WTC11 (cell line): Measurements from ENCODE around the gene MTCP1. TPM values are rescaled to one million over a fixed set of nuclear protein-coding genes. Genes with fewer than 3 reads are reported as not detected.

Experiments
- ATAC-seq: fragments of 200-7000 bp; cut with Tn5 transposase; 2 replicates; pipeline ENCODE4 v1.10.0; 2021; ENCODE audit warnings: mild to moderate bottlenecking, moderate library complexity
- CTCF ChIA-PET: fragments of 300-600 bp; sonication (Branson Sonifier 250); formaldehyde crosslinking; loops from one replicate; lab custom pipeline; 2021; ENCODE audit warnings: antibody characterized with exemption; lab: Charles Lee
- POLR2A ChIA-PET: fragments of 350-600 bp; sonication (Branson Sonifier 250); formaldehyde crosslinking; loops from one replicate; lab custom pipeline; 2021; ENCODE audit warnings: antibody characterized with exemption; lab: Charles Lee
- DNase-seq: peaks from one replicate; pipeline ENCODE4 v3.0.0; 2021; ENCODE audit warnings: low spot score
- H3K27ac Mint-ChIP-seq: 2 replicates; pipeline ENCODE4 v1.8.0; 2021; ENCODE audit warnings: mixed read lengths
- H3K27me3 Mint-ChIP-seq: 2 replicates; pipeline ENCODE4 v1.8.0; 2021; ENCODE audit warnings: low read depth, mild to moderate bottlenecking, moderate library complexity, mixed read lengths
- H3K36me3 Mint-ChIP-seq: 2 replicates; pipeline ENCODE4 v1.8.0; 2021; ENCODE audit warnings: mixed read lengths
- H3K4me1 Mint-ChIP-seq: 2 replicates; pipeline ENCODE4 v1.8.0; 2022; ENCODE audit warnings: mixed read lengths
- H3K4me3 Mint-ChIP-seq: 2 replicates; pipeline ENCODE4 v1.8.0; 2021; ENCODE audit warnings: mild to moderate bottlenecking, moderate library complexity, mixed read lengths
- H3K9me3 Mint-ChIP-seq: 2 replicates; pipeline ENCODE4 v1.8.0; 2021; ENCODE audit warnings: mixed read lengths
- ELF4 ChIP-seq: sonication (generic); formaldehyde crosslinking; IDR thresholded peaks from 2 replicates; pipeline ENCODE4 v1.8.1; 2022; ENCODE audit warnings: low read depth, mild to moderate bottlenecking, moderate library complexity, missing genetic modification reagents
- GRHL2 ChIP-seq: fragments of 250-450 bp; sonication (Bioruptor Pico); IDR thresholded peaks from 2 replicates; pipeline ENCODE4 v1.8.0; 2022; ENCODE audit warnings: mild to moderate bottlenecking, moderate library complexity; ENCODE audit not compliant: insufficient replicate concordance, severe bottlenecking
- JAZF1 ChIP-seq: fragments of 250-450 bp; sonication (Bioruptor Pico); IDR thresholded peaks from 2 replicates; pipeline ENCODE4 v1.9.0; 2021; ENCODE audit warnings: moderate library complexity, mild to moderate bottlenecking, inconsistent platforms
- JUN ChIP-seq: sonication (generic); formaldehyde crosslinking; IDR thresholded peaks from 2 replicates; pipeline ENCODE4 v1.8.0; 2023; ENCODE audit warnings: mild to moderate bottlenecking, missing genetic modification reagents
- KAT7 ChIP-seq: sonication (generic); formaldehyde crosslinking; IDR thresholded peaks from 2 replicates; pipeline ENCODE4 v1.8.1; 2023; ENCODE audit warnings: missing genetic modification reagents, mild to moderate bottlenecking, borderline replicate concordance
- OVOL2 ChIP-seq: fragments of 250-450 bp; sonication (Bioruptor Pico); IDR thresholded peaks from 2 replicates; pipeline ENCODE4 v1.9.0; 2021; ENCODE audit warnings: mild to moderate bottlenecking, borderline replicate concordance
- RELA ChIP-seq: sonication (generic); formaldehyde crosslinking; IDR thresholded peaks from 2 replicates; pipeline ENCODE4 v1.8.1; 2022; ENCODE audit warnings: missing genetic modification reagents, mild to moderate bottlenecking, borderline replicate concordance
- RORB ChIP-seq: fragments of 250-450 bp; sonication (Bioruptor Pico); IDR thresholded peaks from 2 replicates; pipeline ENCODE4 v1.9.0; 2021; ENCODE audit warnings: mild to moderate bottlenecking
- SMAD4 ChIP-seq: sonication (generic); formaldehyde crosslinking; IDR thresholded peaks from 2 replicates; pipeline ENCODE4 v1.8.0; 2022; ENCODE audit warnings: mild to moderate bottlenecking, missing genetic modification reagents
- TEAD1 ChIP-seq: sonication (generic); formaldehyde crosslinking; IDR thresholded peaks from 2 replicates; pipeline ENCODE4 v1.8.0; 2022; ENCODE audit warnings: mild to moderate bottlenecking, missing genetic modification reagents
- TP53 ChIP-seq: sonication (generic); formaldehyde crosslinking; IDR thresholded peaks from 2 replicates; pipeline ENCODE4 v1.8.1; 2023; ENCODE audit warnings: mild to moderate bottlenecking, missing genetic modification reagents
- ZNF121 ChIP-seq: sonication (generic); formaldehyde crosslinking; IDR thresholded peaks from 2 replicates; pipeline ENCODE4 v1.8.0; 2023; ENCODE audit warnings: missing genetic modification reagents
- ZNF138 ChIP-seq: sonication (generic); formaldehyde crosslinking; conservative IDR thresholded peaks from 2 replicates; pipeline ENCODE4 v1.8.1; 2022; ENCODE audit warnings: mild to moderate bottlenecking, moderate library complexity, missing genetic modification reagents
- ZNF263 ChIP-seq: sonication (generic); formaldehyde crosslinking; IDR thresholded peaks from 2 replicates; pipeline ENCODE4 v1.8.1; 2022; ENCODE audit warnings: low read depth, mild to moderate bottlenecking, moderate library complexity, missing genetic modification reagents
- ZNF317 ChIP-seq: sonication (generic); formaldehyde crosslinking; IDR thresholded peaks from 2 replicates; pipeline ENCODE4 v1.8.1; 2023; ENCODE audit warnings: low read depth, mild to moderate bottlenecking, moderate library complexity, missing genetic modification reagents, borderline replicate concordance
- ZNF423 ChIP-seq: fragments of 250-450 bp; sonication (Bioruptor Pico); IDR thresholded peaks from 2 replicates; pipeline ENCODE4 v2.1.2; 2022; ENCODE audit warnings: mild to moderate bottlenecking, moderate library complexity
- total RNA-seq: library from RNA; stranded (reverse); gene quantifications from 3 replicates; pipeline ENCODE4 v1.2.3, GENCODE V29; 2021
- TF ChIP-seq, protein P1 (sequence below): fragments of 250-450 bp; sonication (Bioruptor Pico); IDR thresholded peaks from 2 replicates; pipeline ENCODE4 v1.9.0; 2021; ENCODE audit warnings: mild to moderate bottlenecking
- TF ChIP-seq, protein P2 (sequence below): sonication (generic); formaldehyde crosslinking; IDR thresholded peaks from 2 replicates; pipeline ENCODE4 v1.8.1; 2023; ENCODE audit warnings: mild to moderate bottlenecking, missing genetic modification reagents
- TF ChIP-seq, protein P3 (sequence below): fragments of 250-450 bp; sonication (Bioruptor Pico); IDR thresholded peaks from 2 replicates; pipeline ENCODE4 v1.9.0; 2021; ENCODE audit warnings: mild to moderate bottlenecking
- TF ChIP-seq, protein P4 (sequence below): sonication (generic); formaldehyde crosslinking; IDR thresholded peaks from 2 replicates; pipeline ENCODE4 v1.8.0; 2022; ENCODE audit warnings: mild to moderate bottlenecking, missing genetic modification reagents
- TF ChIP-seq, protein P5 (sequence below): sonication (generic); formaldehyde crosslinking; IDR thresholded peaks from 2 replicates; pipeline ENCODE4 v1.8.1; 2022; ENCODE audit warnings: mild to moderate bottlenecking, moderate library complexity, missing genetic modification reagents
- TF ChIP-seq, protein P6 (sequence below): fragments of 250-450 bp; sonication (Bioruptor Pico); conservative IDR thresholded peaks from 2 replicates; pipeline ENCODE4 v1.9.0; 2021; ENCODE audit warnings: mild to moderate bottlenecking
- TF ChIP-seq, protein P7 (sequence below): sonication (generic); formaldehyde crosslinking; IDR thresholded peaks from 2 replicates; pipeline ENCODE4 v1.8.0; 2022; ENCODE audit warnings: mild to moderate bottlenecking, missing genetic modification reagents

Gene MTCP1
- total RNA-seq, 1 experiment from 2014 or later, result 12.8 TPM

DNA sequence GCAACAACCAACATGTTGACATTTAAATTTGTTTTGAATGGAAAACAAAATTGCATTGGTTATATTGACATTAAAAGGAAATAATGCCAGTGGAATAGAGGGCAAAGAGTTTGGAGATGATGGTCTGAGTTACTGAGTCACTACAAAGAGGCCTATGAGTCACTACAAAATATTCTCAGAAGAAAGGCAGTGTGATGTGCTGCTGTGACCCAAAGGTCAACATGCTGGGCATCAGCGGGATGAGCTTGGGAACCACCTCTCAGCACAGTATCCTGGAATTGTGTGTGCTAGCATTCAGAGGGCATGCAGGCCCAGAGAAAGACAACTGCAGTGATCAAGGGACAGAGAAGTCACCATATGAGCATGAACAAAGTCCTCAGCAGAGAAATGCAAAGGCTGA, 2.8 kb downstream of the MTCP1 start (continued):
- TF ChIP-seq, protein P1, sequence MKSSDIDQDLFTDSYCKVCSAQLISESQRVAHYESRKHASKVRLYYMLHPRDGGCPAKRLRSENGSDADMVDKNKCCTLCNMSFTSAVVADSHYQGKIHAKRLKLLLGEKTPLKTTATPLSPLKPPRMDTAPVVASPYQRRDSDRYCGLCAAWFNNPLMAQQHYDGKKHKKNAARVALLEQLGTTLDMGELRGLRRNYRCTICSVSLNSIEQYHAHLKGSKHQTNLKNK, result no peak

DNA sequence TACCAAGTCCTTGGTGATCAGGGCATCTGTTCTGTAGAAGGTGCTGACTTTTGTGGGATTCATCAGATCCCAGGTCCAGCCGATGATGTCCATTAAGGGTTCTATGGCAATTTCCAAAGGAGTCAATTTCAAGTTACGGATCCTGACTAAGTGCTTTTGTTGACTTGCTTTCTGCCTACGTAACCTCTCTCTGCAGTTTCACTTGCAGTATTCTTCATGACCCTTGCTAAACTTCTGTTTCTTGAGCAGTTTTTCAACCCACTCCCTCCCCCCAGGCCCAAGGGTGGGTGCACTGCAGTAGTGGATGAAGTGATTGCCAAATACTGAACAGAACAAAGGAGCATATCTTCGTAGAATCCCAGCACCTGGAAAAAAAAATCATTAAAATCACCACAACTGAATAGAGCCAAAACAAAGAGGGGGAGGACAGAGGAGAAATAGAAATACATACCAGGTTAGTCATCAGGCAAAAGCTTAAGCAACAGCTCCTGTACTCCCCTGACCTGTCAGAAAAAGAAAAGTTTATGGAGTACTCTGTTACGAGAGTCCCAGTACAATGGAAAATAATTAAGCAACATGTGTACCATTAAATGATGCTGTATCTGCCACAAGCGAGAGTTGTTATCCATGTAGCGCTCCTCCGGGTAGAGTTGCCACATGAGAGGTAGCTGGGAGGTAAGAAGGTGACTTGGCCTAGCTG, 5.8 kb downstream of the MTCP1 start:
- H3K9me3 Mint-ChIP-seq, result no peaks in the 10 kb centered on the region
- ATAC-seq (no peak), DNase-seq (no peak)
- no peaks in the 10 kb centered on the region for H3K27me3 Mint-ChIP-seq
- CTCF ChIA-PET, result no interaction called here
- peaks cover 8% of the 10 kb centered on the region for H3K4me1 Mint-ChIP-seq
- POLR2A ChIA-PET, result no interaction called here
- H3K36me3 Mint-ChIP-seq, result peaks cover 2% of the 10 kb centered on the region; the same call in 1 of the 2 replicates
- H3K27ac Mint-ChIP-seq, result peak overlapping the region; percentile 41; the same call in 1 of the 2 replicates
- no peak overlapping the region for H3K4me3 Mint-ChIP-seq
- TF ChIP-seq RELA (CRISPR knock-in tag) (no peak), ZNF121 (CRISPR knock-in tag) (no peak), JAZF1 (no peak), SMAD4 (CRISPR knock-in tag) (no peak), JUN (CRISPR knock-in tag) (no peak), ZNF263 (no peak), ZNF138 (CRISPR knock-in tag) (no peak), KAT7 (CRISPR knock-in tag) (no peak), ZNF423 (CRISPR knock-in tag) (no peak), TEAD1 (CRISPR knock-in tag) (no peak), ZNF317 (no peak)
- TF ChIP-seq, protein P2, sequence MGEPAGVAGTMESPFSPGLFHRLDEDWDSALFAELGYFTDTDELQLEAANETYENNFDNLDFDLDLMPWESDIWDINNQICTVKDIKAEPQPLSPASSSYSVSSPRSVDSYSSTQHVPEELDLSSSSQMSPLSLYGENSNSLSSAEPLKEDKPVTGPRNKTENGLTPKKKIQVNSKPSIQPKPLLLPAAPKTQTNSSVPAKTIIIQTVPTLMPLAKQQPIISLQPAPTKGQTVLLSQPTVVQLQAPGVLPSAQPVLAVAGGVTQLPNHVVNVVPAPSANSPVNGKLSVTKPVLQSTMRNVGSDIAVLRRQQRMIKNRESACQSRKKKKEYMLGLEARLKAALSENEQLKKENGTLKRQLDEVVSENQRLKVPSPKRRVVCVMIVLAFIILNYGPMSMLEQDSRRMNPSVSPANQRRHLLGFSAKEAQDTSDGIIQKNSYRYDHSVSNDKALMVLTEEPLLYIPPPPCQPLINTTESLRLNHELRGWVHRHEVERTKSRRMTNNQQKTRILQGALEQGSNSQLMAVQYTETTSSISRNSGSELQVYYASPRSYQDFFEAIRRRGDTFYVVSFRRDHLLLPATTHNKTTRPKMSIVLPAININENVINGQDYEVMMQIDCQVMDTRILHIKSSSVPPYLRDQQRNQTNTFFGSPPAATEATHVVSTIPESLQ (CRISPR knock-in tag), result no peak
- TF ChIP-seq, protein P3, sequence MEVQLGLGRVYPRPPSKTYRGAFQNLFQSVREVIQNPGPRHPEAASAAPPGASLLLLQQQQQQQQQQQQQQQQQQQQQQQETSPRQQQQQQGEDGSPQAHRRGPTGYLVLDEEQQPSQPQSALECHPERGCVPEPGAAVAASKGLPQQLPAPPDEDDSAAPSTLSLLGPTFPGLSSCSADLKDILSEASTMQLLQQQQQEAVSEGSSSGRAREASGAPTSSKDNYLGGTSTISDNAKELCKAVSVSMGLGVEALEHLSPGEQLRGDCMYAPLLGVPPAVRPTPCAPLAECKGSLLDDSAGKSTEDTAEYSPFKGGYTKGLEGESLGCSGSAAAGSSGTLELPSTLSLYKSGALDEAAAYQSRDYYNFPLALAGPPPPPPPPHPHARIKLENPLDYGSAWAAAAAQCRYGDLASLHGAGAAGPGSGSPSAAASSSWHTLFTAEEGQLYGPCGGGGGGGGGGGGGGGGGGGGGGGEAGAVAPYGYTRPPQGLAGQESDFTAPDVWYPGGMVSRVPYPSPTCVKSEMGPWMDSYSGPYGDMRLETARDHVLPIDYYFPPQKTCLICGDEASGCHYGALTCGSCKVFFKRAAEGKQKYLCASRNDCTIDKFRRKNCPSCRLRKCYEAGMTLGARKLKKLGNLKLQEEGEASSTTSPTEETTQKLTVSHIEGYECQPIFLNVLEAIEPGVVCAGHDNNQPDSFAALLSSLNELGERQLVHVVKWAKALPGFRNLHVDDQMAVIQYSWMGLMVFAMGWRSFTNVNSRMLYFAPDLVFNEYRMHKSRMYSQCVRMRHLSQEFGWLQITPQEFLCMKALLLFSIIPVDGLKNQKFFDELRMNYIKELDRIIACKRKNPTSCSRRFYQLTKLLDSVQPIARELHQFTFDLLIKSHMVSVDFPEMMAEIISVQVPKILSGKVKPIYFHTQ (CRISPR knock-in tag), result no peak

DNA sequence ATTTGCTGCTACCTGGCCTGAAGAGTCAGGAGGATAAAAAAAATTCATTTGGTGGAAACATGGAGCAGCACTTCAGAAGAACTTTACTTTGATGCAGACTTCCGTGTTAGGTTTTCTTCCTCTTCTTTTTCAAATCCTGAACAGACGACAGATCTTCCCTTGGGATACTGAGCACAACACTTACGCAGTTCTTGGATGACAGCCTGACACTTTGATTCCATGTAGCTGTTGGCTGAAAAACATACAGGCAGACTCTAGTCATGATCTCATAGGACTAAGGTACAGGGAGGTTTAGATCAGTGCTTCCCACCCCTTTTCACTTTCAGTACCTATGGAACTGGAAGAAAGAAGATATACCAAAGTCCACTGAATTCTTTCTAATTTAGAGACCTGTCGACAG, 9.2 kb downstream of the MTCP1 start:
- no peaks in the 10 kb centered on the region for H3K9me3 Mint-ChIP-seq
- H3K4me3 Mint-ChIP-seq, result no peak overlapping the region
- H3K27ac Mint-ChIP-seq, result no peak overlapping the region
- CTCF ChIA-PET, result interaction anchor here (1.3 kb wide), 1 partner anchor 144 kb away, joined by 3 read pairs; no protein-coding TSS in a partner anchor
- H3K36me3 Mint-ChIP-seq, result peaks cover 2% of the 10 kb centered on the region; the same call in 1 of the 2 replicates
- peaks cover 4% of the 10 kb centered on the region; the same call in 1 of the 2 replicates for H3K4me1 Mint-ChIP-seq
- DNase-seq, result no peak
- no peak for ATAC-seq
- H3K27me3 Mint-ChIP-seq, result no peaks in the 10 kb centered on the region
- POLR2A ChIA-PET, result no interaction called here
- TF ChIP-seq OVOL2 (CRISPR knock-in tag) (no peak), JAZF1 (no peak), TP53 (CRISPR knock-in tag) (no peak), ELF4 (CRISPR knock-in tag) (no peak), RORB (CRISPR knock-in tag) (no peak), GRHL2 (CRISPR knock-in tag) (no peak)
- TF ChIP-seq, protein P4, sequence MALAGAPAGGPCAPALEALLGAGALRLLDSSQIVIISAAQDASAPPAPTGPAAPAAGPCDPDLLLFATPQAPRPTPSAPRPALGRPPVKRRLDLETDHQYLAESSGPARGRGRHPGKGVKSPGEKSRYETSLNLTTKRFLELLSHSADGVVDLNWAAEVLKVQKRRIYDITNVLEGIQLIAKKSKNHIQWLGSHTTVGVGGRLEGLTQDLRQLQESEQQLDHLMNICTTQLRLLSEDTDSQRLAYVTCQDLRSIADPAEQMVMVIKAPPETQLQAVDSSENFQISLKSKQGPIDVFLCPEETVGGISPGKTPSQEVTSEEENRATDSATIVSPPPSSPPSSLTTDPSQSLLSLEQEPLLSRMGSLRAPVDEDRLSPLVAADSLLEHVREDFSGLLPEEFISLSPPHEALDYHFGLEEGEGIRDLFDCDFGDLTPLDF (CRISPR knock-in tag), result no peak
- TF ChIP-seq, protein P5, sequence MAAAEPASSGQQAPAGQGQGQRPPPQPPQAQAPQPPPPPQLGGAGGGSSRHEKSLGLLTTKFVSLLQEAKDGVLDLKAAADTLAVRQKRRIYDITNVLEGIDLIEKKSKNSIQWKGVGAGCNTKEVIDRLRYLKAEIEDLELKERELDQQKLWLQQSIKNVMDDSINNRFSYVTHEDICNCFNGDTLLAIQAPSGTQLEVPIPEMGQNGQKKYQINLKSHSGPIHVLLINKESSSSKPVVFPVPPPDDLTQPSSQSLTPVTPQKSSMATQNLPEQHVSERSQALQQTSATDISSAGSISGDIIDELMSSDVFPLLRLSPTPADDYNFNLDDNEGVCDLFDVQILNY (CRISPR knock-in tag), result no peak
- TF ChIP-seq, protein P1, result no peak
- TF ChIP-seq, protein P6, sequence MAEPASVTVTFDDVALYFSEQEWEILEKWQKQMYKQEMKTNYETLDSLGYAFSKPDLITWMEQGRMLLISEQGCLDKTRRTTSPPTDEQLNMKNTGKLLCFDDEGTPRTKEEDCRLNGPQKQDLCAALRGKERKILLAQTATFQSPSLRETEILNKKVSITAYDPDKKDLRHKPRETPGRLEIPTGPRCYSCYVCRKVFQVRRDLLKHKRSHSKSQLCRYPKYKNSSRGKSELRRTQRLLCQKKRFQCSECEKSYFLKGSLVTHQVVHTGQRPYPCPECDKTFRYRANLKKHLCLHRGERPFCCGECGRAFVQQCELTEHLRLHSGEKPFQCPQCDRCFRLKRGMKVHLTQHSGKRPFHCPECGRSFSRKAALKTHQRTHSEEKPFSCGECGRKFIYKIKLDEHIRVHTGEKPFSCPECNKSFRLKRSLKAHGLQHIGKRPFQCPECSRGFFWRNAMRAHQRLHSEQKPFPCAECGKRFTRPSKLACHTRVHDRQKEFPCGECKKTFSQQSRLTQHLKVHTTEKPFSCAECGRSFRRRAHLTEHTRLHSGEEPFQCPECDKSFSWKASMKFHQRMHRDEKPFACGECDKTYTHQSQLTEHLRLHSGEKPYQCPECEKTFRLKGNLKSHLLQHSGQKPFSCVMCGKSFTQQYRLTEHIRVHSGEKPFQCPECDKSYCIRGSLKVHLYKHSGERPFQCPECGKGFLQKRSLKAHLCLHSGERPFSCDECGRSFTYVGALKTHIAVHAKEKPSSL (CRISPR knock-in tag), result no peak
- TF ChIP-seq, protein P7, sequence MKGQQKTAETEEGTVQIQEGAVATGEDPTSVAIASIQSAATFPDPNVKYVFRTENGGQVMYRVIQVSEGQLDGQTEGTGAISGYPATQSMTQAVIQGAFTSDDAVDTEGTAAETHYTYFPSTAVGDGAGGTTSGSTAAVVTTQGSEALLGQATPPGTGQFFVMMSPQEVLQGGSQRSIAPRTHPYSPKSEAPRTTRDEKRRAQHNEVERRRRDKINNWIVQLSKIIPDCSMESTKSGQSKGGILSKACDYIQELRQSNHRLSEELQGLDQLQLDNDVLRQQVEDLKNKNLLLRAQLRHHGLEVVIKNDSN, result no peak
